Panc1 (cell line): Measurements from ENCODE around the gene CACNA1A.

Source experiments
- CTCF ChIP-seq: fragments of 450-650 bp; IDR thresholded peaks from 2 replicates; pipeline ENCODE4 v1.5.1; 2017; ENCODE audit warnings: mild to moderate bottlenecking
- POLR2AphosphoS5 ChIP-seq: IDR thresholded peaks from 2 replicates; pipeline ENCODE4 v1.6.1; 2012; ENCODE audit warnings: mild to moderate bottlenecking, low read depth, low read length, moderate library complexity

GRCh38 chr19:13303381-13304129 is 202.7 kb downstream of the CACNA1A start:
- no peak for TF ChIP-seq CTCF
- TF ChIP-seq POLR2AphosphoS5 = no peak
